ENCODE results near the gene BCL11B.

Gene BCL11B

GRCh38 chr14:99263564-99264330 lies 8.2 kb downstream of the BCL11B start:
- no peaks in the 10 kb centered on the region for H3K4me1 ChIP-seq (ENCODE audit: control insufficient read depth in 1 of 2, insufficient read depth in 1 of 2, low read depth in 1 of 2, low read length in 1 of 2)

GRCh38 chr14:99262977-99263448 lies 9.0 kb downstream of the BCL11B start:
- H3K4me1 ChIP-seq (ENCODE audit: control insufficient read depth in 1 of 2, insufficient read depth in 1 of 2, low read depth in 1 of 2, low read length in 1 of 2) = no peaks in the 10 kb centered on the region
- no peak overlapping the region for H3K27ac ChIP-seq
- no peaks in the 10 kb centered on the region for H3K36me3 ChIP-seq
- TF ChIP-seq, protein P1, sequence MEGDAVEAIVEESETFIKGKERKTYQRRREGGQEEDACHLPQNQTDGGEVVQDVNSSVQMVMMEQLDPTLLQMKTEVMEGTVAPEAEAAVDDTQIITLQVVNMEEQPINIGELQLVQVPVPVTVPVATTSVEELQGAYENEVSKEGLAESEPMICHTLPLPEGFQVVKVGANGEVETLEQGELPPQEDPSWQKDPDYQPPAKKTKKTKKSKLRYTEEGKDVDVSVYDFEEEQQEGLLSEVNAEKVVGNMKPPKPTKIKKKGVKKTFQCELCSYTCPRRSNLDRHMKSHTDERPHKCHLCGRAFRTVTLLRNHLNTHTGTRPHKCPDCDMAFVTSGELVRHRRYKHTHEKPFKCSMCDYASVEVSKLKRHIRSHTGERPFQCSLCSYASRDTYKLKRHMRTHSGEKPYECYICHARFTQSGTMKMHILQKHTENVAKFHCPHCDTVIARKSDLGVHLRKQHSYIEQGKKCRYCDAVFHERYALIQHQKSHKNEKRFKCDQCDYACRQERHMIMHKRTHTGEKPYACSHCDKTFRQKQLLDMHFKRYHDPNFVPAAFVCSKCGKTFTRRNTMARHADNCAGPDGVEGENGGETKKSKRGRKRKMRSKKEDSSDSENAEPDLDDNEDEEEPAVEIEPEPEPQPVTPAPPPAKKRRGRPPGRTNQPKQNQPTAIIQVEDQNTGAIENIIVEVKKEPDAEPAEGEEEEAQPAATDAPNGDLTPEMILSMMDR (IDR thresholded peaks at IDR 0.05) = no peak
- peaks cover 100% of the 10 kb centered on the region for H3K27me3 ChIP-seq
- H3K9me3 ChIP-seq = no peaks in the 10 kb centered on the region
- no peak overlapping the region for H3K4me3 ChIP-seq (ENCODE audit: low read depth in 1 of 2, low read length in 1 of 2)

More at GRCh38 chr14:99263564-99264330, 8.2 kb downstream of the BCL11B start:
- Histone ChIP-seq H3K36me3 (no peaks in the 10 kb centered on the region), H3K27me3 (peaks cover 100% of the 10 kb centered on the region), H3K27ac (no peak overlapping the region), H3K4me3 (ENCODE audit: low read depth in 1 of 2, low read length in 1 of 2) (no peak overlapping the region), H3K9me3 (no peaks in the 10 kb centered on the region)
- TF ChIP-seq, protein P1 (IDR thresholded peaks at IDR 0.05) = no peak

- no peaks in the 10 kb centered on the region for H3K4me1 ChIP-seq (ENCODE audit: control insufficient read depth in 1 of 2, insufficient read depth in 1 of 2, low read depth in 1 of 2, low read length in 1 of 2)
- TF ChIP-seq, protein P1 (IDR thresholded peaks at IDR 0.05) = no peak
- H3K4me3 ChIP-seq (ENCODE audit: low read depth in 1 of 2, low read length in 1 of 2) = no peak overlapping the region
- no peaks in the 10 kb centered on the region for H3K36me3 ChIP-seq
- no peaks in the 10 kb centered on the region for H3K9me3 ChIP-seq
- peaks cover 100% of the 10 kb centered on the region for H3K27me3 ChIP-seq
- H3K27ac ChIP-seq = no peak overlapping the region
Measured at GRCh38 chr14:99261912-99262787, 9.8 kb downstream of the BCL11B start.

DNA sequence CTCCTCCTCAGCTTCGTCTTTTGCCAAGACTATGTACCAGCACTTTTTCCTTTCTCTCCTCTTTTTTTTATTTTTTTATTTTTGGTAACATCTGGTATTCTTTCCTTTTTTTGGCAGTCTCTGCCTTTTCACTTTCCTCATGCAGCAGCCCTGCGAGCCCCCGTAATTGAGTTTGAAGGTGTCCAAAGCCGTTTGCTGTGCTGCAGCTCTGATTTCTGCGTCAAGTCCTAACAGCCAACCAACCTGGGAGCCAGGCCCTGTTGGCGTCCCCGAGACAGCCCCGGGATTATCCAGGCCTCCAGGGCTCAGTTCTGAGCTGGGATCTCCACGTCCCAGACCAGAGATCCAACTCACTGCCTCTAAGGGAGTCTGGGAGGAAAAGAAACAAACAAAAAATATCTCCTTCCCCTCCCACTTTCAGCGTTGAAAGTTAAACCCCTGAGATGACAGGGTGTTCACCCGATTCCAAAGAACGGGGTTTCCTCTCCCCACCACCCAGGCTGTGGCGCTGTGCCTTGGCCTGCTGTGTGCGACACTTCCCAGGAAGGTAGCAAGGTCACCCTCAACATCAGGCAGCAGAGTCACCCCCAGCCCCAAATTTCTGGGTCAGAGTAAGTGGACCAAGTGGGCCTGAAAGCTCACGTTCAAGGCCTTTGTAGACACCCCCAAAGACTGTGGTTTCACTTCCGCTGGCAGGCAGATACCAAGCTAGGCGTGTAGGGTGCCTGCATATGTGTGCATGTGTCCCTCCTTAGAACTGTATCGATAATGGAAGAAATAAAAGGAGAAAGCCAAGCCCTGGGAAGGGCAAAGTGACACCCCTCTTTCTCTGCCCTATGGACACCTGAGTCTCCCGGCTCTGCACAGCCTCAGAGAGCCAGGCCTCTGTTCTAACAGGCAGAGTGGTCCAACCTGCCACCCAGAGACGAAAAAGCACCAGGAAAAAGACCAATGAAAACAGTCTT lies 11.1 kb downstream of the BCL11B start:
- H3K4me1 ChIP-seq (ENCODE audit: control insufficient read depth in 1 of 2, insufficient read depth in 1 of 2, low read depth in 1 of 2, low read length in 1 of 2) = no peaks in the 10 kb centered on the region
- no peaks in the 10 kb centered on the region for H3K9me3 ChIP-seq
- H3K36me3 ChIP-seq = no peaks in the 10 kb centered on the region
- no peak overlapping the region for H3K27ac ChIP-seq
- TF ChIP-seq, protein P1 (IDR thresholded peaks at IDR 0.05) = no peak
- H3K4me3 ChIP-seq (ENCODE audit: low read depth in 1 of 2, low read length in 1 of 2) = no peak overlapping the region
- H3K27me3 ChIP-seq = peaks cover 100% of the 10 kb centered on the region

DNA sequence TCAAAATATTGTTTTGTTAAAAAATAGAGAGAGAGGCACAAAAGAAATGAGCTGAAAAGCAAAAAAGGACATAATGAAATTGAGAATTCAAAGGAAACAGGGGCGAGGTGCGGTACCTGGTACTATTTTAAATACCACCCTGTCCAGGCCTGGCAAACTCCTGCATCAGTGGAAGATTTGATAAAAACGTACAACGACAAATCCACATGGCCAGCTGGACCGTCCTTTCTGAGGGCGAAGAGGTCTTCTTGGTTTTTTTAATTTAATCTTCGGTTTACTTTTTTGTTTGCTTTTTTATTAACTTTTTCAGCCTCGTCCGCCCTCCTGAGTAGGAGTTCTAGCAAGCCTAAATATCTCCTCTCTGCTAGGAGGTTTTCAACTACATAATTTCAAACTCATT lies 11.9 kb downstream of the BCL11B start:
- Histone ChIP-seq H3K9me3 (no peaks in the 10 kb centered on the region), H3K36me3 (no peaks in the 10 kb centered on the region), H3K4me1 (ENCODE audit: control insufficient read depth in 1 of 2, insufficient read depth in 1 of 2, low read depth in 1 of 2, low read length in 1 of 2) (no peaks in the 10 kb centered on the region), H3K27ac (no peak overlapping the region), H3K27me3 (peaks cover 98% of the 10 kb centered on the region), H3K4me3 (ENCODE audit: low read depth in 1 of 2, low read length in 1 of 2) (no peak overlapping the region)
- TF ChIP-seq, protein P1 (IDR thresholded peaks at IDR 0.05) = no peak

Data from neutrophil (primary cell).